BE2C (cell line): ENCODE data around the gene SLC13A5. TPM values are rescaled to one million over a fixed set of nuclear protein-coding genes. Genes with fewer than 3 reads are reported as not detected.

Experiments used
- DNase-seq: peaks from one replicate; pipeline ENCODE4 v3.0.0-alpha.2; 2020
- H3K27me3 ChIP-seq: fragments of 250-450 bp; sonication (Bioruptor Pico); 2 replicates; pipeline ENCODE4 v1.5.1; 2020; ENCODE audit warnings: mild to moderate bottlenecking
- H3K36me3 ChIP-seq: fragments of 250-450 bp; sonication (Bioruptor Pico); 2 replicates; pipeline ENCODE4 v1.5.1; 2020; ENCODE audit warnings: mild to moderate bottlenecking
- H3K4me1 ChIP-seq: fragments of 250-450 bp; sonication (Bioruptor Pico); 2 replicates; pipeline ENCODE4 v1.5.1; 2020
- H3K4me3 ChIP-seq: 2 replicates; pipeline ENCODE4 v1.5.1; 2011; ENCODE audit warnings: low read depth, low read length
- H3K9me3 ChIP-seq: fragments of 250-450 bp; sonication (Bioruptor Pico); 2 replicates; pipeline ENCODE4 v1.5.1; 2020
- polyA plus RNA-seq: library from polyadenylated mRNA; unstranded; fragments of >200 nt; gene quantifications from one replicate; pipeline ENCODE4 v1.2.1, GENCODE V29; 2012; ENCODE audit warnings: low read depth, missing spikeins; ENCODE audit not compliant: insufficient read length, insufficient read depth
- TF ChIP-seq, protein P1 (sequence below): IDR thresholded peaks from 2 replicates; pipeline ENCODE4 v1.5.1; 2012; ENCODE audit warnings: mild to moderate bottlenecking, low read depth, low read length

Gene SLC13A5
- not detected for polyA plus RNA-seq

GRCh38 chr17:6713130-6713917, at the start of gene SLC13A5:
TSS of gene SLC13A5 (minus strand) at chr17:6713369. CDS start at chr17:6713333, 36 bp downstream.
- TF ChIP-seq, protein P1, sequence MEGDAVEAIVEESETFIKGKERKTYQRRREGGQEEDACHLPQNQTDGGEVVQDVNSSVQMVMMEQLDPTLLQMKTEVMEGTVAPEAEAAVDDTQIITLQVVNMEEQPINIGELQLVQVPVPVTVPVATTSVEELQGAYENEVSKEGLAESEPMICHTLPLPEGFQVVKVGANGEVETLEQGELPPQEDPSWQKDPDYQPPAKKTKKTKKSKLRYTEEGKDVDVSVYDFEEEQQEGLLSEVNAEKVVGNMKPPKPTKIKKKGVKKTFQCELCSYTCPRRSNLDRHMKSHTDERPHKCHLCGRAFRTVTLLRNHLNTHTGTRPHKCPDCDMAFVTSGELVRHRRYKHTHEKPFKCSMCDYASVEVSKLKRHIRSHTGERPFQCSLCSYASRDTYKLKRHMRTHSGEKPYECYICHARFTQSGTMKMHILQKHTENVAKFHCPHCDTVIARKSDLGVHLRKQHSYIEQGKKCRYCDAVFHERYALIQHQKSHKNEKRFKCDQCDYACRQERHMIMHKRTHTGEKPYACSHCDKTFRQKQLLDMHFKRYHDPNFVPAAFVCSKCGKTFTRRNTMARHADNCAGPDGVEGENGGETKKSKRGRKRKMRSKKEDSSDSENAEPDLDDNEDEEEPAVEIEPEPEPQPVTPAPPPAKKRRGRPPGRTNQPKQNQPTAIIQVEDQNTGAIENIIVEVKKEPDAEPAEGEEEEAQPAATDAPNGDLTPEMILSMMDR: no peak
- 0 out of 2 replicates have a peak, but pooled peaks cover 4% of the 10 kb centered on the region for H3K27me3 ChIP-seq
- DNase-seq: peak; percentile 11
- no peaks in the 10 kb centered on the region for H3K9me3 ChIP-seq
- H3K4me3 ChIP-seq: no peak within 1 kb of the TSS
- no peaks in the 10 kb centered on the region for H3K4me1 ChIP-seq
- H3K36me3 ChIP-seq: no peaks in the 10 kb centered on the region

DNA sequence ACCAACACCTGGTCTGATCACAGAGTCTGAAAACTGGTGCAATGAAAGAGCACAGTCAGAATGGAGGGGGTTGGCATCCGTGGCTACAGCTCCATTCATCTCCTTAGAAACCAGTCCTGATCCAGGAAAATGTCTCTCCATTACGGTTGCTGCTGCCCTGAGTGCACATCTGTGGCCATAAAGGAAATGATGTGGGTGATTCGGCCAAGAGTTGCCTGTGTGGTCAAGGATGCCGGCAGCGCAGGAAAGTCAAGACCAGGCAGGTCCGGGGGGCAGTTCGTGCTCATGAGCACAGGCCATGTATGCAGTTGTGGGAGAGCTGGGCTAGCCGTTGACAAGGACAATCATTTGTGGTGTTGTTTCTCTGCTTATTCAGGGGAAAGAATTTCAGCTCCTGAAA, 48.6 kb upstream of the SLC13A5 start:
- H3K36me3 ChIP-seq: no peaks in the 10 kb centered on the region
- DNase-seq: no peak
- H3K9me3 ChIP-seq: no peaks in the 10 kb centered on the region
- TF ChIP-seq, protein P1: no peak
- H3K4me3 ChIP-seq: no peak overlapping the region
- no peaks in the 10 kb centered on the region for H3K27me3 ChIP-seq
- no peaks in the 10 kb centered on the region for H3K4me1 ChIP-seq

DNA sequence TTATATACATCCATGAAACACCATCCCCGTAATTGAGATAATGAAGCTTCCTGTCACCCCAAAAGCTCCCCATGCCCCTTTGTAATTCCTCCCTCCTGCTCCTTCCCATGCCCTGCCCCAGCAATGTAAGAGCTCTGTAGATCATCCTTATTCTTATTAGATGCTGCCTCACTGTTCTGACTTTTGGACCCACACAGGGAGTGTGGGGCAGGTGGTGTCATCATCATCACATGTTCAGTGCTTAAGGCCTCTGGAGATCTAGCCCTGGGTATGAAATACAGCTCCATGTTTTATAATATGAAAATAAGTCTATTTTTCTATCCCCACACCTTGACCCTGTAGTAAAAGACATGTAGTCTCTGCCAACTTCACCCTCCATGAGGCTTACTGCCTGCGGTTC, 44.6 kb upstream of the SLC13A5 start:
- Histone ChIP-seq H3K9me3 (no peaks in the 10 kb centered on the region), H3K36me3 (no peaks in the 10 kb centered on the region), H3K4me3 (no peak overlapping the region), H3K27me3 (no peaks in the 10 kb centered on the region), H3K4me1 (no peaks in the 10 kb centered on the region)
- TF ChIP-seq, protein P1: no peak
- no peak for DNase-seq

GRCh38 chr17:6756425-6757031, 43.4 kb upstream of the SLC13A5 start:
- TF ChIP-seq, protein P1: no peak
- Histone ChIP-seq H3K4me3 (no peak overlapping the region), H3K36me3 (no peaks in the 10 kb centered on the region), H3K4me1 (no peaks in the 10 kb centered on the region), H3K9me3 (no peaks in the 10 kb centered on the region), H3K27me3 (no peaks in the 10 kb centered on the region)
- DNase-seq: no peak

- no peak within 1 kb of the TSS for H3K4me3 ChIP-seq
- TF ChIP-seq, protein P1: no peak
- DNase-seq: no peak
These were observed 42.6 kb upstream of the SLC13A5 start, which contains the start of gene XAF1 for GRCh38 chr17:6755731-6756184. TSS of gene XAF1 (plus strand) at chr17:6756046. CDS start at chr17:6756079, 33 bp downstream.

GRCh38 chr17:6755281-6755680, 42.1 kb upstream of the SLC13A5 start:
- peak; percentile 25 for DNase-seq
- H3K9me3 ChIP-seq: no peaks in the 10 kb centered on the region
- TF ChIP-seq, protein P1: no peak
- no peaks in the 10 kb centered on the region for H3K36me3 ChIP-seq
- no peak overlapping the region for H3K4me3 ChIP-seq
- H3K4me1 ChIP-seq: no peaks in the 10 kb centered on the region
- no peaks in the 10 kb centered on the region for H3K27me3 ChIP-seq

More at GRCh38 chr17:6755731-6756184, 42.6 kb upstream of the SLC13A5 start, which contains the start of gene XAF1:
- Histone ChIP-seq H3K4me1 (no peaks in the 10 kb centered on the region), H3K9me3 (no peaks in the 10 kb centered on the region), H3K27me3 (no peaks in the 10 kb centered on the region), H3K36me3 (no peaks in the 10 kb centered on the region)
